Epidermal melanocyte (primary cell): ENCODE measurements around the gene SLC16A7.

Source experiments
- DNase-seq: peaks from one replicate; pipeline ENCODE4 v3.0.0; 2011; ENCODE audit warnings: low spot score; ENCODE audit not compliant: insufficient read length

The SLC16A7 gene

GRCh38 chr12:59665701-59666100, 69.9 kb downstream of the SLC16A7 start:
- no peak for DNase-seq

GRCh38 chr12:59668674-59669073, 72.8 kb downstream of the SLC16A7 start:
- DNase-seq, result no peak

GRCh38 chr12:59672273-59672672, 76.4 kb downstream of the SLC16A7 start:
- no peak for DNase-seq

GRCh38 chr12:59675461-59675860, 79.6 kb downstream of the SLC16A7 start:
- DNase-seq, result no peak

- DNase-seq, result no peak
These were observed 82.0 kb downstream of the SLC16A7 start for GRCh38 chr12:59677857-59678256.

- no peak for DNase-seq
These were observed 83.1 kb downstream of the SLC16A7 start for GRCh38 chr12:59678759-59679411.

GRCh38 chr12:59689776-59690175, 93.9 kb downstream of the SLC16A7 start:
- no peak for DNase-seq

- no peak for DNase-seq
These were observed 99.5 kb downstream of the SLC16A7 start for GRCh38 chr12:59695379-59695778.

- no peak for DNase-seq
These were observed 102.8 kb downstream of the SLC16A7 start for GRCh38 chr12:59698600-59698999.

GRCh38 chr12:59699421-59700152, 103.8 kb downstream of the SLC16A7 start:
- DNase-seq, result no peak

- no peak for DNase-seq
These were observed 104.3 kb downstream of the SLC16A7 start for GRCh38 chr12:59700153-59700450.

GRCh38 chr12:59708064-59708463, 112.2 kb downstream of the SLC16A7 start:
- DNase-seq, result no peak

- no peak for DNase-seq
These were observed 112.7 kb downstream of the SLC16A7 start for GRCh38 chr12:59708484-59708883.

- no peak for DNase-seq
These were observed 114.3 kb downstream of the SLC16A7 start for GRCh38 chr12:59710004-59710628.

- DNase-seq, result no peak
These were observed 115.1 kb downstream of the SLC16A7 start for GRCh38 chr12:59710964-59711363.

- DNase-seq, result no peak
These were observed 119.6 kb downstream of the SLC16A7 start for GRCh38 chr12:59715434-59715833.

GRCh38 chr12:59716043-59716442, 120.2 kb downstream of the SLC16A7 start:
- DNase-seq, result no peak

GRCh38 chr12:59717436-59717835, 121.6 kb downstream of the SLC16A7 start:
- no peak for DNase-seq

- DNase-seq, result no peak
These were observed 123.9 kb downstream of the SLC16A7 start for GRCh38 chr12:59719701-59720100.

- no peak for DNase-seq
These were observed 127.7 kb downstream of the SLC16A7 start for GRCh38 chr12:59723520-59723919.

- no peak for DNase-seq
These were observed 128.3 kb downstream of the SLC16A7 start for GRCh38 chr12:59724011-59724695.

- DNase-seq, result no peak
These were observed 137.4 kb downstream of the SLC16A7 start for GRCh38 chr12:59733200-59733599.
